Ectodermal cell (in vitro differentiated cells): ENCODE results near the gene RBMS1.

Experiments used
- H3K27ac ChIP-seq: 2 replicates; pipeline ENCODE4 v1.7.0; 2013; ENCODE audit warnings: mild to moderate bottlenecking, low read depth, low read length; ENCODE audit not compliant: insufficient read depth, poor library complexity, severe bottlenecking
- H3K27me3 ChIP-seq: 2 replicates; pipeline ENCODE4 v1.7.0; 2013; ENCODE audit warnings: mild to moderate bottlenecking, low read length; ENCODE audit not compliant: insufficient read depth, control insufficient read depth, poor library complexity, severe bottlenecking
- H3K36me3 ChIP-seq: one replicate; pipeline ENCODE4 v1.7.0; 2013; ENCODE audit warnings: low read length; ENCODE audit not compliant: control insufficient read depth, insufficient read depth
- H3K4me1 ChIP-seq: one replicate; pipeline ENCODE4 v1.7.0; 2013; ENCODE audit warnings: low read length; ENCODE audit not compliant: control insufficient read depth, insufficient read depth
- H3K4me3 ChIP-seq: 2 replicates; pipeline ENCODE4 v1.7.0; 2013; ENCODE audit warnings: low read depth, low read length, control low read depth; ENCODE audit not compliant: insufficient read depth
- H3K9me3 ChIP-seq: 2 replicates; pipeline ENCODE4 v1.7.0; 2013; ENCODE audit warnings: mild to moderate bottlenecking, low read length, moderate library complexity; ENCODE audit not compliant: control insufficient read depth
- WGBS, 2 experiments: methylation state at CpG; one replicate each; pipeline ENCODE4 v1.1.7; 2013; ENCODE audit warnings: missing lambda C conversion rate in 2 of 2; 5-methylcytosine and 5-hydroxymethylcytosine counted together

The RBMS1 gene

DNA sequence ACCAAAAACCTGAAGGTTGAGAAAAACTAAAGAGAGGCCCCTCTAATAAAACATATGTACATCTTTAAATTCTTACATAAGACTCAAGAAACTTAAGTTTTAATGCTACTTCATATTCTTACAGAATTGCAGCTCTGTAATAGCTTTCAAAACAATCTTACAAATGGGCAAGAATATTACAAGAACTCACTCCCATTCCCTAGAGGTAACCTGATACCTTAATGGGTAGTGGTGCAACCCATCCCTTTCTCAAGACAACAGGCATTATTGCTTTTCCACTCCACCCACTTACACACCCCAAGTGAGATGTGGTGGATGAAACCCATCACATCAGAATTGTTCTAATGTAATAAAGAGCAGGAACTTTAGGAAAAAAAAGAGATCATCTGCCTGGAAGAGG, 103.7 kb downstream of the RBMS1 start:
- Histone ChIP-seq H3K27me3 (no peaks in the 10 kb centered on the region), H3K4me3 (no peak overlapping the region), H3K27ac (no peak overlapping the region), H3K9me3 (no peaks in the 10 kb centered on the region), H3K4me1 (peaks cover 18% of the 10 kb centered on the region), H3K36me3 (no peaks in the 10 kb centered on the region)

DNA sequence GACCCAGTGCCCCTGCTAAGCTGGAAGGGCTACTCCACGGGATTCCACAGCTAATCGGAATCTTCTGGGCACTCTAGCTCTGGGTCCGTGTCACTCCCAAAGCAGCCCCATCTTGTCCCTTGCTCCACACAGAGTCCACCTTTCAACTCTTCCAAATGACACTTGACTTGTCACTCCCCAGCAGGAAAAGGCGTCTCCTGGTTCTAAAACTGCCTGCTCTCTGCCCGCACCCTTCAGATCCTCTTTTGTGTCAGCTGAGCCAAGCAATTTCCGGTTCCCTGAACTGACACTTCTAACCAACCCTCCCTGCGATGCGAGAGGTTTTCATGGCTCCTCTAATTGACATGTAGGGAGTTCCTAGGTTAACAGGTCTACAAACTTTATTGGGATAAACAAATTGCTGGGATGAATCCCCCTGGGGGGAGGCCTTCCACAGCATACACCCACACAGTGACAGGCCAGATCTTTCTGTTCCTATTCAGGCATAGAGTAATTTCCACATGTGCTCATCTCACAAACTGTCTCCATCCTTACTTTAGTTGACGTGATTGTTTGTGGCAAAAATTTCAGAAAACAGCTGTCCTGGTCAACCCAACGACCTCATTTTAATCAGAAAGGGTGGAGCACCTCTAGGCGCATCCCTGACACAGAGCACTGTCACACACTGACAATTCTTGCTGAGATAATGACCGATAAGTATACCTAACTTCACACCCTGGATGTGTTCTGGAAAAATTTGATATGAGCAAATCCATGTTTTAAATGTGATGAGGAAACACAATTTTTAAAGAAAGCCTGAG, 104.9 kb downstream of the RBMS1 start:
- no peaks in the 10 kb centered on the region for H3K9me3 ChIP-seq
- no peaks in the 10 kb centered on the region for H3K36me3 ChIP-seq
- H3K27ac ChIP-seq = no peak overlapping the region
- no peak overlapping the region for H3K4me3 ChIP-seq
- 52 to 53% methylated on average over 11 to 12 of the region's 12 CpGs for WGBS, 2 experiments
- H3K4me1 ChIP-seq = peaks cover 18% of the 10 kb centered on the region
- H3K27me3 ChIP-seq = no peaks in the 10 kb centered on the region

DNA sequence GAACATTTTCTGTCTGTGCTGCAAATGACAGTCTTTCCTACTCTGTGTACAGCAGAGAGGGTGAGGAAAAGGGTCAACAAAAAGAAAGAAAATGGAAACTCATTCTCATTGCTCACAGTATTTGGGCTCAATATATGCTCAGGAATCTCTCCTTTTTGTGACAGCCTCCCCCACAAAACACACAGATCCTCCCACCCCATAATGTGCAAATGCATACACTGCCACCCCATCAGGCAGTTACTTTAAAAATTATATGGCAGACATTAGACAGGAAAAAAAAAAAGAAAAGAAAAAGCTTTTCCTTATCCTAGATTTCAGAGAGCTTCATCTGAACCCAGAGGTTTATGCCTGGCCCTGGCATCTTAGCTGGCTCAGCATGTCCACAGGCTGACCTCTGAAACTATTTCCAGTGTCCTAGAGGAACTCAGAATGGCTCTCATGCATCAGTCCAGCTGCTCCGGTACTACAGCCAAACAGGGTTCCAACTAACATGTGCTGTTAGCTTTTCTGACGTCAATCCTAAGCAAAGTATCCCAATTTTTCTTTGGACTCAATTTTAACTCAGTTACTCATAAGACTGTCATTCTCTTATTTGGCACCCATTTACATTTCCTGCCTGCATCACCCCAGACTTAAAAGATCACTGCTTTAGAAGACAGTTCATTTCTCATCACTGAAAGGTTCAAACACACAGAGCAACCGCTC, 105.9 kb downstream of the RBMS1 start:
- WGBS, 2 experiments = 86 to 88% methylated on average over 3 of the region's 3 CpGs
- no peaks in the 10 kb centered on the region for H3K27me3 ChIP-seq
- no peak overlapping the region for H3K27ac ChIP-seq
- H3K36me3 ChIP-seq = no peaks in the 10 kb centered on the region
- peaks cover 18% of the 10 kb centered on the region for H3K4me1 ChIP-seq
- no peaks in the 10 kb centered on the region for H3K9me3 ChIP-seq
- no peak overlapping the region for H3K4me3 ChIP-seq

DNA sequence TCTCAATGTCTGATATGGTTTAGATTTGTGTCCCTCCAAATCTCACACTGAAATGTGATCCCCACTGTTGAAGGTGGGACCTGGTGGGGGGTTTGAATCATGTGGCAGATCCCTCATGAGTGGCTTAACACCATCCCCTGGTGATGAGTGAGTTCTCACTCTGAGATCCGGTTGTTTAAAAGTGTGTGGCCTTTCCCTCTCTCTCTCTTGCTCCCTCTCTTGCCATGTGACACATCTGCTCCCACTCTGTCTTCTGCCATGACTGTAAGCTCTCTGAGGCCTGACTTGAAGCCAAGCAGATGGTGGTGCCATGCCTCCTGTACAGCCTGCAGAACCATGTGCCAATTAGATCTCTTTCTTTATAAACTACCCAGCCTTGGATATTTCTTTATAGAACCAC, 108.8 kb downstream of the RBMS1 start:
- no peaks in the 10 kb centered on the region for H3K9me3 ChIP-seq
- no peak overlapping the region for H3K4me3 ChIP-seq
- H3K4me1 ChIP-seq = peaks cover 15% of the 10 kb centered on the region
- 78 to 83% methylated on average over 1 of the region's 1 CpG for WGBS, 2 experiments
- no peaks in the 10 kb centered on the region for H3K36me3 ChIP-seq
- H3K27ac ChIP-seq = no peak overlapping the region
- H3K27me3 ChIP-seq = no peaks in the 10 kb centered on the region

DNA sequence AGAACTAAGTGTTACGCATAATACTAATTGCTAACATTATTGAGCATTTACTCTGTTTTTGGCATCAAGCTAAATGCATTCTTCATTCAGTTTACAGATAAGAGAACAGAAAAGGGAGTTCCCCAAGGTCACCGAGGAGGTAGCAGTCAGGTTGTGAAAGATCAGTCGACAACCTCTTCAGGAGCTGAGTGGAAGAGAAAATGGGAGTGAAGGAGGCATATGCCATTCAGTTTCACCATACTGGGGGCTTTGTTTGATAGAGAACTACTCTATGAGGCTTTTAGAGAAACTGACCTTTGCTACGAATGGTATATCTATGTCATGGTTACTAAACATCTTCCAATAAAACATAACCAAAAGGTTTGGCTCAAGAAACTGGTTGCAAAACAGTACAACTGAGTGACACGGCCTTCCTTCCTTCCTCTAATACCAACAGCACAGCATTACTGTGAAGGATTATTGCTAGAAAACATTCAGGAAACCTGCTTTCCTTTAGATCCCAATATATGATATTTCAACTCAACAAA, 112.1 kb downstream of the RBMS1 start:
- no peaks in the 10 kb centered on the region for H3K9me3 ChIP-seq
- no peak overlapping the region for H3K27ac ChIP-seq
- no peaks in the 10 kb centered on the region for H3K4me1 ChIP-seq
- 77 to 85% methylated on average over 4 to 5 of the region's 5 CpGs for WGBS, 2 experiments
- no peaks in the 10 kb centered on the region for H3K27me3 ChIP-seq
- no peak overlapping the region for H3K4me3 ChIP-seq
- no peaks in the 10 kb centered on the region for H3K36me3 ChIP-seq

DNA sequence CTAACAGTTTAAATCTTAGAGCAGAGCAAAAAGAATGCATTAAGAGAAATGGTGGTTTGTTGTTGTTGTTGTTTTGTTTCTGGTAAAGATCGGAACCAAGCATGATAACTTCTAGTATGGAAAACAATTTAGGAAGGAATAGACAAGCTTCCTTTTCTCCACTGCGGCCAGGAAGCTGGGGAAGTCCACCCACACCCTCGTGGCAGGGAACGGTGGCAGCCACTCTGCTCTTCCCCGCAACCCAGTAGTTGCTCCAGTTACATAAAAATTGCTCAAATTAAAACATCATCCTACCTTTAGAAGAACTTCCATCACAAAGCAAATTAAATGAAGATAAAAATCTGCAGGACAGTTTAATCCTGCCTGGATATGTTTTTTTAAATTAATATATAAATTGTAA, 113.0 kb downstream of the RBMS1 start:
- Histone ChIP-seq H3K9me3 (no peaks in the 10 kb centered on the region), H3K4me3 (no peak overlapping the region), H3K4me1 (no peaks in the 10 kb centered on the region), H3K27me3 (no peaks in the 10 kb centered on the region), H3K27ac (no peak overlapping the region), H3K36me3 (no peaks in the 10 kb centered on the region)
- WGBS, 2 experiments = 84 to 87% methylated on average over 5 of the region's 5 CpGs

DNA sequence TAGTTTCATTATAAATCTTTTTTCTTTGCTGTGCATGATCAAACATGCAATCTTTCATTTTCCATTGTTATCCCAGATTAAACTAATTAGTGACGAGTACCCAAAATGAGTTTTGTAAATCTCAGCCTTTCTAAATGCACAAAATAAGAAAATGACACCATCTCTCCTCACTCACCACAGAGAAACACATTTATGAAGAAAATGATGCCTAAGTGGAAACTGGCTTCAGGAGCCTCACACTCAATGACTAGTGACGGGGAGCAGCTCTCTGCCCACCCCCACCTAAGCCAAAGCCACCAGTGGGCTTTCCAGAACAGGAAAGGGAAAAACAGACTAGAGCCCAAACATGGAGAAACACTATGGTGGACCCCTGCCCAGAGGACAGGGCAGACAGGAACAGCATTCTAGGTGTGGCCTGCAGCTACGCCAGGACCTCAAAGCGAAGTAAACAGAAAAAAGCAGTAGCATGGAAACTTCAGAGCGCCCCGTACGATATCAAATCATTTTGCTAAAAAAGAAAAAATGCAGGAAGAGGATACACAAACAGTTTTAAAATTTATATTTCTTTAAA, 113.5 kb downstream of the RBMS1 start:
- H3K27me3 ChIP-seq = no peaks in the 10 kb centered on the region
- H3K4me3 ChIP-seq = no peak overlapping the region
- WGBS, 2 experiments = 89 to 90% methylated on average over 7 of the region's 7 CpGs
- no peaks in the 10 kb centered on the region for H3K9me3 ChIP-seq
- no peak overlapping the region for H3K27ac ChIP-seq
- no peaks in the 10 kb centered on the region for H3K4me1 ChIP-seq
- H3K36me3 ChIP-seq = no peaks in the 10 kb centered on the region

DNA sequence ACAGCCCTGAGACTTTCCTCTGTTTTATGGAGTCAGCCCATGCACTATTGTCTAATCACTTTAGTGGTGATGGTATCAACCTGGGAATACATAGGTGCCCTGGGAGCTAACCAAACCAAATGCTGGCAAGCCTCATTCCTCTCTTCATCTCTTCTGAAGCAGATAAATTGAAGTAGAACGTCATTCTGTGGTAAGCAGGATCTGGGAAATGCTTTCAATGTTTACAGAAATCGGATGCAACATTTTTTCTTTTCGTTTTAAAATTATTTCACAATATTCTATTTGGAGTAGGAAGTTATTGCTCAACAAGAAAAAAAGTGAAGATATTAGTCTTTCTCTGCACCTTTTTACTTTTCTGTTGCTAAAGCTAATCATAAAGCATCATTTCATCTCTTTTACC, 114.2 kb downstream of the RBMS1 start:
- Histone ChIP-seq H3K9me3 (no peaks in the 10 kb centered on the region), H3K4me1 (no peaks in the 10 kb centered on the region), H3K36me3 (no peaks in the 10 kb centered on the region), H3K27ac (no peak overlapping the region), H3K27me3 (no peaks in the 10 kb centered on the region), H3K4me3 (no peak overlapping the region)
- WGBS, 2 experiments = 88 to 90% methylated on average over 1 to 3 of the region's 3 CpGs

DNA sequence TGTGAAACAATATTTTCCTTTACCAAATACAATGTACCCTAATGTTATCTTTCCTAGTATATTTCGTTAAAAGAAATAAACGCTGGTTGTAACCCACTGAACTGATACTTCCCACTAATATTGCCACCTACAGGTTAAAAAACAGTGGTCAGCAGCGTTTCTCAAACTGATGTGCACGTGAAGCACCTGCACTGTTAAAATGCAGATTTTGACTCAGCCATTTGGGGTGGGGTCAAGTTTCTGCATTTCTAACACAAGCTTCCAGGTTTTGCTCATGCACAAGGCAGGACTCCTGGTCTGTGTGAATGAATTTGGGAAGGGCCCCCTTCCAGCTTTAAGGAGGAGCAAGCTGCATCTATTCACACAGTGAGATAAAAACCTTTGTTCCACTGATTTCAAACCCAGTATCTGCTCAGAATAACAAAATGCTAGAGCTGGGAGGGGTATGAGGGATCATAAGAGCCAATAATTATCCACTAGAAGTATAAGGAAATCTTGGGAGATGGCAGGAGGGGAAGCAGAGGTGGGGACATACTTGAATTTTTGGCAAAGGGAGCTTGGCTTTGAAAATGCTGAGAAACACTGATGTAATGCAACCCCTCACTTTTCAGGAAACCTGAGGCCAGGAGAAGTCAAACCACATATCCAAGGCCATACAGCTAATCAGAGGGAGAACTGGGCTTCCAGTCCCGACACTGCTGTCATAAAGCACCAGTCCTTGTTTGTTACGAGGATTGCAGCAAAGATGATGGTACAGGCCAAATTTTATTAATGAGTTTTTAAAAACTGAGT, 116.2 kb downstream of the RBMS1 start:
- no peaks in the 10 kb centered on the region for H3K36me3 ChIP-seq
- H3K27ac ChIP-seq = no peak overlapping the region
- H3K9me3 ChIP-seq = no peaks in the 10 kb centered on the region
- peaks cover 10% of the 10 kb centered on the region for H3K4me1 ChIP-seq
- 39 to 44% methylated on average over 5 to 6 of the region's 6 CpGs for WGBS, 2 experiments
- no peak overlapping the region for H3K4me3 ChIP-seq
- H3K27me3 ChIP-seq = no peaks in the 10 kb centered on the region

DNA sequence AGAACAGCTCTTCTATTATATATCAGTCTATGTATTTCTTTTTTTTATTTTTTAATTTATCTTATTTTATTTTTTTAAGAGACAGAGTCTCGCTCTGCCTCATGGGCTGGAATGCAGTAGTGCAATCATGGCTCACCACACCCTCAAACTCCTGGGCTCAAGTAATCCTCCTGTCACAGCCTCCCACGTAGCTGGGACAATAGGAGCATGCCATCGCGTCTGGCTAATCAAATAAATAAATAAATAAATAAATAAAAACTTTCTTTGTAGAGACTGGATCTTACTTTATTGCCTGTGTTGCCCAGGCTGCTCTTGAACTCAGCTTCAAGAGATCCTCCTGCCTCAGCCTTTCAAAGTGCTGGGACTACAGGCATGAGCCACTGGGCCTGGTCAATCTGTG, 117.0 kb downstream of the RBMS1 start:
- H3K27ac ChIP-seq = no peak overlapping the region
- H3K36me3 ChIP-seq = no peaks in the 10 kb centered on the region
- H3K4me3 ChIP-seq = no peak overlapping the region
- WGBS, 2 experiments = 57 to 91% methylated on average over 1 to 2 of the region's 4 CpGs
- H3K27me3 ChIP-seq = no peaks in the 10 kb centered on the region
- no peaks in the 10 kb centered on the region for H3K9me3 ChIP-seq
- peaks cover 10% of the 10 kb centered on the region for H3K4me1 ChIP-seq
